SK-N-SH (cell line): ENCODE results near the gene DNAJB9.

ENCODE experiments used
- EP300 ChIP-seq, 2 experiments: IDR thresholded peaks; 2 replicates each; pipeline versions ENCODE4 v1.4.0 to v1.6.1; 2012; ENCODE audit warnings: borderline replicate concordance in 1 of 2, low read depth in 1 of 2, low read length in 1 of 2
- EZH2phosphoT487 ChIP-seq: fragments of 200-600 bp; sonication (generic); IDR thresholded peaks from 2 replicates; pipeline ENCODE4 v1.6.1; 2017; ENCODE audit warnings: low read depth, mixed run types, mild to moderate bottlenecking, antibody characterized with exemption, moderate library complexity, borderline replicate concordance
- FOXJ3 ChIP-seq: sonication (generic); formaldehyde crosslinking; IDR thresholded peaks from 2 replicates; pipeline ENCODE4 v1.5.1; 2020; ENCODE audit warnings: mild to moderate bottlenecking, missing genetic modification reagents
- JUND ChIP-seq: IDR thresholded peaks from 2 replicates; pipeline ENCODE4 v1.4.0; 2012
- RAD21 ChIP-seq: IDR thresholded peaks from 2 replicates; pipeline ENCODE4 v1.6.1; 2012; ENCODE audit warnings: mild to moderate bottlenecking, low read length
- RCOR1 ChIP-seq: fragments of 150-350 bp; IDR thresholded peaks from 2 replicates; pipeline ENCODE4 v1.6.1; 2017; ENCODE audit warnings: antibody characterized with exemption, low read length
- TAF1 ChIP-seq: IDR thresholded peaks from 2 replicates; pipeline ENCODE4 v1.6.1; 2012; ENCODE audit warnings: low read depth, mild to moderate bottlenecking, low read length, moderate library complexity, borderline replicate concordance
- TEAD4 ChIP-seq: IDR thresholded peaks from 2 replicates; pipeline ENCODE4 v1.4.0; 2012; ENCODE audit warnings: mild to moderate bottlenecking, borderline replicate concordance; ENCODE audit not compliant: insufficient read depth
- TF ChIP-seq, protein P1 (sequence below): fragments of 200-600 bp; sonication (generic); IDR thresholded peaks from 2 replicates; pipeline ENCODE4 v1.6.1; 2017; ENCODE audit warnings: antibody characterized with exemption, mild to moderate bottlenecking, moderate library complexity
- TF ChIP-seq, protein P2 (sequence below): IDR thresholded peaks from 2 replicates; pipeline ENCODE4 v1.4.0; 2012; ENCODE audit warnings: low read depth

DNA sequence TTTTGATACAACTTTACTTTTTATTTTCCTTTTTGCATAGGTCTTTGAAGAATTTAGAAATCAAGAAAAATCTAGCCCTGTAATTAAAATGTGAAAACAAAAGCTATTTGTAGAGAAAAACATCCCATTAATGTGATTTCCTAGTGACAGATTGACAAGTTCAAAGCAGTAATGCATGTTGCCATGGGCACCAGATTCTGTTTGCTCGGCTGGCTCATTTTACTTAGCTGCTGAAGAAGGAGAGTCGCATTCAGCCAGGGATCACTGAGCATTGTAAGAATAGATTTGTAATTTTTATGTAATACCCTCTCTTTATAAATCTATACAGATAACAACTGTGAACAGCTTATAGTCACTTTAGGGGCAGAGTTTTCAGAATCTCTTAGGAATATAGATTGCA is 28.5 kb downstream of the DNAJB9 start:
- TF ChIP-seq, protein P1, sequence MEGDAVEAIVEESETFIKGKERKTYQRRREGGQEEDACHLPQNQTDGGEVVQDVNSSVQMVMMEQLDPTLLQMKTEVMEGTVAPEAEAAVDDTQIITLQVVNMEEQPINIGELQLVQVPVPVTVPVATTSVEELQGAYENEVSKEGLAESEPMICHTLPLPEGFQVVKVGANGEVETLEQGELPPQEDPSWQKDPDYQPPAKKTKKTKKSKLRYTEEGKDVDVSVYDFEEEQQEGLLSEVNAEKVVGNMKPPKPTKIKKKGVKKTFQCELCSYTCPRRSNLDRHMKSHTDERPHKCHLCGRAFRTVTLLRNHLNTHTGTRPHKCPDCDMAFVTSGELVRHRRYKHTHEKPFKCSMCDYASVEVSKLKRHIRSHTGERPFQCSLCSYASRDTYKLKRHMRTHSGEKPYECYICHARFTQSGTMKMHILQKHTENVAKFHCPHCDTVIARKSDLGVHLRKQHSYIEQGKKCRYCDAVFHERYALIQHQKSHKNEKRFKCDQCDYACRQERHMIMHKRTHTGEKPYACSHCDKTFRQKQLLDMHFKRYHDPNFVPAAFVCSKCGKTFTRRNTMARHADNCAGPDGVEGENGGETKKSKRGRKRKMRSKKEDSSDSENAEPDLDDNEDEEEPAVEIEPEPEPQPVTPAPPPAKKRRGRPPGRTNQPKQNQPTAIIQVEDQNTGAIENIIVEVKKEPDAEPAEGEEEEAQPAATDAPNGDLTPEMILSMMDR = no peak
- TF ChIP-seq TEAD4 = no peak
- no peak for TF ChIP-seq FOXJ3 (CRISPR knock-in tag)
- TF ChIP-seq, protein P2, sequence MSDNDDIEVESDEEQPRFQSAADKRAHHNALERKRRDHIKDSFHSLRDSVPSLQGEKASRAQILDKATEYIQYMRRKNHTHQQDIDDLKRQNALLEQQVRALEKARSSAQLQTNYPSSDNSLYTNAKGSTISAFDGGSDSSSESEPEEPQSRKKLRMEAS = no peak
- TF ChIP-seq JUND = no peak
- TF ChIP-seq RAD21 = no peak
- no peak for TF ChIP-seq RCOR1
- no peak for TF ChIP-seq EP300 (IDR thresholded peaks at IDR 0.05; ENCODE audit: borderline replicate concordance in 1 of 2, low read depth in 1 of 2, low read length in 1 of 2)
- TF ChIP-seq TAF1 = no peak
- no peak for TF ChIP-seq EZH2phosphoT487
